ENCODE data around the gene TRIM63. TPM values are rescaled to one million over a fixed set of nuclear protein-coding genes. Genes with fewer than 3 reads are reported as not detected.

TRIM63 gene
- total RNA-seq, 1 experiment from 2014 or later, result not detected

DNA sequence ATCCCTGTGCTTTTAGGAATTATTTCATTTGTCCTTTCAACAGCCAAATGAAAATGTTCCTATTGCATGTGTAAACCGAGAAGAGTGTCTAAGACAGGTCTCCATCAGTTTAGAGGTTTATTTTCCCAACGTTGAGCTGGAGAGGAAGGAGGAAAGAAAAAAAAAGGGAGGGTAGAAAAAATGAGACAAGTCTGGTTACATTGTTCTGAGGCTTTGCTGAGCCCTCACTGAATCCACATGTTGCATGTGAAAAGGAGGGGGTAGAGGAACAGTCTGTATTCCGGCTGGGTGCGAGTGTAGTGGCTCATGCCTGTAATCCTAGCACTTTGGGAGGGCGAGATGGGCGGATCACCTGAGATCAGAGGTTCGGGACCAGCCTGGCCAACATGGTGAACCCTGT, 25.0 kb upstream of the TRIM63 start:
- TF ChIP-seq CTCF (IDR thresholded peaks at IDR 0.05; ENCODE audit: insufficient read depth in 1 of 2, low read depth in 1 of 2, low read length in 1 of 2, severe bottlenecking in 1 of 2, unreplicated experiment in 1 of 2), result no peak
- no peak for DNase-seq
- Histone ChIP-seq H3K4me1 (peaks cover 37% of the 10 kb centered on the region), H3K9me3 (no peaks in the 10 kb centered on the region), H3K27me3 (replicated peaks; ENCODE audit: control insufficient read depth, insufficient read depth, low read length) (no peaks in the 10 kb centered on the region), H3K4me3 (ENCODE audit: low read depth, low read length) (no peak overlapping the region), H3K36me3 (ENCODE audit: control insufficient read depth, insufficient read depth, low read length) (no peaks in the 10 kb centered on the region)
- intact Hi-C loops (cut with micrococcal nuclease; ENCODE audit: unreplicated experiment), result no loop called here
- no peak overlapping the region for H3K4me3 Mint-ChIP-seq (ENCODE audit: unreplicated experiment)
- no peaks in the 10 kb centered on the region for H3K27me3 Mint-ChIP-seq (ENCODE audit: insufficient read depth, unreplicated experiment)
- CTCF ChIA-PET, result no interaction called here
- no TSS peak for BruUV-seq (replicated peaks)
- no peaks in the 10 kb centered on the region for H3K9me3 Mint-ChIP-seq (ENCODE audit: unreplicated experiment)
- peaks cover 16% of the 10 kb centered on the region for H3K4me1 Mint-ChIP-seq (ENCODE audit: low read depth, unreplicated experiment)
- POLR2A ChIA-PET, result no interaction called here
- H3K27ac Mint-ChIP-seq (ENCODE audit: unreplicated experiment), result no peak overlapping the region
- H3K36me3 Mint-ChIP-seq (ENCODE audit: insufficient read depth, unreplicated experiment), result no peaks in the 10 kb centered on the region

- intact Hi-C loops (cut with micrococcal nuclease; ENCODE audit: unreplicated experiment), result no loop called here
- H3K27me3 Mint-ChIP-seq (ENCODE audit: insufficient read depth, unreplicated experiment), result no peaks in the 10 kb centered on the region
- Histone ChIP-seq H3K4me1 (peaks cover 28% of the 10 kb centered on the region), H3K36me3 (ENCODE audit: control insufficient read depth, insufficient read depth, low read length) (no peaks in the 10 kb centered on the region), H3K27me3 (replicated peaks; ENCODE audit: control insufficient read depth, insufficient read depth, low read length) (no peaks in the 10 kb centered on the region), H3K4me3 (ENCODE audit: low read depth, low read length) (no peak overlapping the region), H3K9me3 (no peaks in the 10 kb centered on the region)
- no peak for DNase-seq
- BruUV-seq (replicated peaks), result no TSS peak
- no peak for TF ChIP-seq CTCF (IDR thresholded peaks at IDR 0.05; ENCODE audit: insufficient read depth in 1 of 2, low read depth in 1 of 2, low read length in 1 of 2, severe bottlenecking in 1 of 2, unreplicated experiment in 1 of 2)
- no peaks in the 10 kb centered on the region for H3K9me3 Mint-ChIP-seq (ENCODE audit: unreplicated experiment)
- ChIA-PET CTCF (interaction anchor here (0.5 kb wide), 1 partner anchor 327 kb away, joined by 4 read pairs; no protein-coding TSS in a partner anchor), POLR2A (no interaction called here)
- no peak overlapping the region for H3K4me3 Mint-ChIP-seq (ENCODE audit: unreplicated experiment)
- H3K36me3 Mint-ChIP-seq (ENCODE audit: insufficient read depth, unreplicated experiment), result no peaks in the 10 kb centered on the region
- peaks cover 7% of the 10 kb centered on the region for H3K4me1 Mint-ChIP-seq (ENCODE audit: low read depth, unreplicated experiment)
- H3K27ac Mint-ChIP-seq (ENCODE audit: unreplicated experiment), result no peak overlapping the region
These were observed 23.5 kb upstream of the TRIM63 start for GRCh38 chr1:26090893-26091292.

DNA sequence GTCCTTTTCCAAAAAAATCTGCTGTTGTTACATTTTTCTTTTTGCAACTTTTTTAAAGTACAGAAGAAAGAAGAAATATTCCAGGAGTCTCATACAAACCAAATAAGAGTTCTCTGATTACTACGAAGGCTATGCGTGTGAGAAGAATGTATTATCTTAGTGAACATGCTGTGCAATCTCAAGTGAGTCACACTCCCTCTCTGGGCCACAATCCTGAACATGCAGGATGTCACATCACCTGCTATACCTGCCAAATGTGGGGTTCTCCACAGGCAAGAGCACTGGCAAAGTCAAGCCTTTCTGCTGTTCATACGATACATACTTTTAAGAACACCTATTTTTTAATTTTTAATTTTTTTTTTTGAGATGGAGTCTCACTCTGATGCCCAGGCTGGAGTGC, 21.7 kb upstream of the TRIM63 start:
- Histone ChIP-seq H3K9me3 (no peaks in the 10 kb centered on the region), H3K27me3 (replicated peaks; ENCODE audit: control insufficient read depth, insufficient read depth, low read length) (no peaks in the 10 kb centered on the region), H3K4me3 (ENCODE audit: low read depth, low read length) (no peak overlapping the region), H3K36me3 (ENCODE audit: control insufficient read depth, insufficient read depth, low read length) (no peaks in the 10 kb centered on the region), H3K4me1 (peaks cover 17% of the 10 kb centered on the region)
- DNase-seq, result no peak
- TF ChIP-seq CTCF (IDR thresholded peaks at IDR 0.05; ENCODE audit: insufficient read depth in 1 of 2, low read depth in 1 of 2, low read length in 1 of 2, severe bottlenecking in 1 of 2, unreplicated experiment in 1 of 2), result no peak
- Mint-ChIP-seq H3K9me3 (ENCODE audit: unreplicated experiment) (no peaks in the 10 kb centered on the region), H3K4me3 (ENCODE audit: unreplicated experiment) (no peak overlapping the region), H3K36me3 (ENCODE audit: insufficient read depth, unreplicated experiment) (no peaks in the 10 kb centered on the region), H3K4me1 (ENCODE audit: low read depth, unreplicated experiment) (peaks cover 7% of the 10 kb centered on the region), H3K27ac (ENCODE audit: unreplicated experiment) (no peak overlapping the region), H3K27me3 (ENCODE audit: insufficient read depth, unreplicated experiment) (no peaks in the 10 kb centered on the region)
- no TSS peak for BruUV-seq (replicated peaks)
- POLR2A ChIA-PET, result no interaction called here
- CTCF ChIA-PET, result no interaction called here
- intact Hi-C loops (cut with micrococcal nuclease; ENCODE audit: unreplicated experiment), result no loop called here
